GM18517 (cell line): ENCODE data around the gene POP5.

Source experiments
- ATAC-seq: cut with Tn5 transposase; IDR thresholded peaks from one replicate; pipeline ENCODE4 v1.9.1; 2021; ENCODE audit warnings: mild to moderate bottlenecking, moderate library complexity; ENCODE audit not compliant: unreplicated experiment

POP5 gene

GRCh38 chr12:120590741-120591407 is 9.7 kb upstream of the POP5 start:
- ATAC-seq = no peak

GRCh38 chr12:120588948-120589930 is 8.0 kb upstream of the POP5 start:
- no peak for ATAC-seq

GRCh38 chr12:120588371-120588770 is 7.2 kb upstream of the POP5 start:
- ATAC-seq = no peak

DNA sequence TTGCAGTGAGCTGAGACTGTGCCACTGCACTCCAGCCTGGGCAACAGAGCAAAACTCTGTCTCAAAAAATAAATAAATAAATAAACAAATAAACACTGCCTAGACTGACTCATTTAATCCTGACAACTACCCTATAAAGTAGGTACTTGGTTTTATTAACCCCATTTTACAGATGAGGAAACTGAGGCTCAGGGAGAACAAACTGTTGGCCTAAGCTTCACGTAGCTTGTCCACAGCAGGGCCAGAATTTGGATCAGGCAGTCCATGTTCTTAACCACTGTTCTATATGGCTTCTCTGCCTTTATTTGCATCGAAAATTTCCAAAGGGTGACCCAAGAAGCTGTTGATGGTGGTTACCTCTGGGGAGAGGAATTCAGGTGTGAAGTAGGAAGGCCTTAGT is 5.7 kb upstream of the POP5 start:
- no peak for ATAC-seq

DNA sequence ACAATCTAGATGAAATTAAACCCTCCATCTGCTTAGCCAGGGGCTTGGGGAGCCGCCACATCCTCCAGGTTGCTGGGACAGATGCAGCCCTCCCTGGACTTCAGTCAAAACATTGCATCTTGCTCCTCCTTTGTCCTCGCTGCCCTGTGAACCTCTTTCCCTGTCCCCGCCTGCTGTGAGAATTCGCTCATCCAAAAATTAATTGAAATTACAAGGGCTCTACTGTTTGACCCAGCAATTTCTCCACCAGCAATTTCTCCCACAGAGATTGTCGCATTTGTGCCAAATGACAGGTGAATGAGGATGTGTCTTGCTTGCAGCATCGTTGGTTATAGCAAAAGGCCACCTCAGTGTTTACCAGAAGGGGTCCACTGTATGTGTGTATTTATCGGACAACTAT is 5.0 kb upstream of the POP5 start:
- no peak for ATAC-seq

DNA sequence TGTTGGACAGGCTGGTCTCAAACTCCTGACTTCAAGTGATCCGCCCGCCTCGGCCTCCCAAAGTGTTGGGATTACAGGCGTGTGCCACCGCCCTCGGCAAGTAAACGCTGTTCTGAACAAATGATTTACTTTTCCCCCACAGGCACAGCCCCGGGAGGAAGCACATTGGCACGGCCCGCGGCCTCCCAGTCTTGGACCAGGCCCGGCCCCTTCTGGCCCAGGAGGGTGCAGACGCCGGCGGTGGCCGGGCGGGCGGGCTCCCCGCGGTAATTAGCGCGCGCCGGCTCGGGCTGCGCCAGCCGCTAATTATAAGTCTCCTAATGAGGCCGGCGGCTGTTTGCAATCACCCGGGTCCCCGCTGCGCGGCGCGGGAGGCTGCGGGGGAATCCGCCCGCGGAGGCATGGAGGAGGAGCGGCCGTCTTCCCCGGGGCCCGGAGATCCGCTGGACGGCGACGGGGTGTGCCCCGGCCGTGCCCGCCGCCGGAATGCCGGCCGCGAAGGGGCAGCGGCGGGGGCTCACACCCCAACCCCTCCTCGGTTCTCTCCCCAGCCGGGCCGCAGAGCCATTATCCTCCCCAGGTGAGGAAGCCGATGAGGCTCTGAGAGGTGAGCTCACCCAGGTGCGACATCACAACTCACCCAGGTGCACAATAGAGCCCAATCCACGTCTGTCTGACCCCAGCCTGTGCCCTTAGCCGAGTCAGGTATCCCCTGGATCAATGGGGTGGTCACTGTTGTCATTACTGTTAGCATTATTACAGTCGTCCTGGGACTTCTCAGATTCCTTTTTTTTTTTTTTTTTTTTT is 3.3 kb upstream of the POP5 start:
- ATAC-seq = no peak

- no peak for ATAC-seq
Observed at GRCh38 chr12:120583478-120584030, 2.4 kb upstream of the POP5 start.

DNA sequence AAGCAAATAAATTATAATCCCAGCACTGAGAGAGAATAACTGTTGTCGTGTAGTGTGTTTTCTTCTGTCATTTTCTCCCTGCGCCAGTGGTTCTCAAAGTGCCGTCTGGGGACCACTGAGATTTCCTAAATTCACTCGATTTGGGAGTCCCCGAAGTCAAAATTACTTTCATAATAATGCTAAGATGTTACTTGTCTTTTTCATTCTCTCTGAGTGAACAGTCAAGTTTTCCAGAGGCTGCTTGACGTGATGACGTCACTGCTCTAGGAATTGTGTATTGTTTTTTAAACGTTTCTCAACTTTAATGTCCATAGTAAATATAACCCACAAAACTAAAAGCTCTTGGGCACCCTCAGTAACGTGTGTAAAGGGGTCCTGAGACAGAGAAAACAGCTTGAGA is 796 bp upstream of the POP5 start:
- no peak for ATAC-seq

GRCh38 chr12:120579179-120579578 is 2.0 kb downstream of the POP5 start:
- no peak for ATAC-seq

- ATAC-seq = no peak
Observed at GRCh38 chr12:120574106-120574505, 7.1 kb downstream of the POP5 start.

DNA sequence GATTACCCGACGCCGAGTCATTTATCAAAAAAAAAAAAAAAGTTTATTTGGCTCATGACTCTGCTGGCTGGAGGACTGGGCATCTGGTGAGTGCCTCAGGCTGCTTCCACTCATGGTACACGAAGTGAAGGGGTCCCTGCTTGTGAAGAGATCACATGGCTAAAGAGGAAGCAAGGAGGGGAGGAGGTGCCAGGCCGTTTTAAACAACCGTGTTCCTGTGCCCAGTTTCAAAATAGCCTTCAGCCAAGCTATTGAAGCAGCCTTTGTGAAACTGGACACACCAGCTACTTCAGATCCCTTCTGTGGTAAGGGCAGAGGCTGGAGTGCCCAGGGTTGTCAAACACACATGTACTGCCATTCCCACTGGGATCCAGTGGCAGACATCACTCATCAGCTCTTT is 7.6 kb downstream of the POP5 start:
- ATAC-seq = no peak

GRCh38 chr12:120571299-120571698 is 9.9 kb downstream of the POP5 start:
- no peak for ATAC-seq

DNA sequence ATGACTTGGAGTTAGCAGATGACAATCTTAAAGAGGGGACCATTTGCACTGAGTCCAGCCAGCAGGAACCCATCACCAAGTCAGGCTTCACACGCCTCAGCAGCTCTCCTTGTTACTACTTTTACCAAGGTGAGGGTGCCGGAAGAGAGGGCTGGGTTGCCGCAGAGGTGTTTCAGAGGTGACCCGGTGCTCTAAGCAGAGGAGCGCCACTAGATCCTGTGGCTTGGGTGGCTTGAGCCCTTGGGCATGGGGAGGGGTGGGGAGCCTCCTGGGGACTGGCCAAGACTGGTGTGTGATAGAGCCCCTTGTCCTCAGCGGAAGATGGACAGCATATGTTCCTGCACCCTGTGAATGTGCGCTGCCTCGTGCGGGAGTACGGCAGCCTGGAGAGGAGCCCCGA is 17.7 kb downstream of the POP5 start:
- ATAC-seq = no peak

DNA sequence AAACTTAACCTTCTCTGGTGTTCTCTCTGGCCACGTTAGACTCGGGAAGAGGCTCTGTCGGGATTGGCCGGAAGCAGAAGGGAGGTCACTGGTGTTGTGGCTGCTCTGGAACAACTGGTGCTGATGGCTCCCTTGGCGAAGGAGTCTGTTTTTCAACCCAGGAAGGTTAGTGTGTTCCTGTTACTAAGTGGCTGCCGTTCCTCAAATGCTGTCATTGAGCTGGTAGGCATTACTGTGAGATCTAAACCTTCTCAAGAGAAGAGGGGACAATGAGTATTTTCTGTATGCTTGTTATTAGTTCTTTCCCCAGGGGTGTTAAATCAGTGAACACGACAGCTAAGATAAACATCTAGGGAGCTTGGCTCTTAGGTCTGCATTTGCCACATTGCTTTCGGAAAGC is 18.3 kb downstream of the POP5 start:
- no peak for ATAC-seq

DNA sequence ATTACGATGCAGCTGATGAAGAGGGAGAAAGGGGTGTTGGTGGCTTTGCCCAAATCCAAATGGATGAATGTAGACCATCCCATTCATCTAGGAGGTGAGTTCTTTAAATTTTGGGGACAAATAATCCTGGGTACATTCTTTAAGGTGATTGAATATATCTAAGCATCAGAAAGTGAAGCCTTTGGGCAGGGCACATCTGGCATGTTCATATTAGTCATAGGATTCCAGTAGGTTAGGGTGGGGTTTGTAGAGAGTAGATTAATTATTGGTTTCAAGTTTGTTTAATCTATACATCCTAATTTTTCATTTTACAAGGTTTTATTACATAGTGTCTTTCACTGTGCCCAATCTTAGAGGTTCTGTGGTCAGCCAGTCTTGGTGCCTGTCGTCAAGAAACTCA is 23.6 kb downstream of the POP5 start:
- no peak for ATAC-seq

- no peak for ATAC-seq
Observed at GRCh38 chr12:120554678-120555077, 26.5 kb downstream of the POP5 start.

- no peak for ATAC-seq
Observed at GRCh38 chr12:120546050-120546386, 35.2 kb downstream of the POP5 start.

DNA sequence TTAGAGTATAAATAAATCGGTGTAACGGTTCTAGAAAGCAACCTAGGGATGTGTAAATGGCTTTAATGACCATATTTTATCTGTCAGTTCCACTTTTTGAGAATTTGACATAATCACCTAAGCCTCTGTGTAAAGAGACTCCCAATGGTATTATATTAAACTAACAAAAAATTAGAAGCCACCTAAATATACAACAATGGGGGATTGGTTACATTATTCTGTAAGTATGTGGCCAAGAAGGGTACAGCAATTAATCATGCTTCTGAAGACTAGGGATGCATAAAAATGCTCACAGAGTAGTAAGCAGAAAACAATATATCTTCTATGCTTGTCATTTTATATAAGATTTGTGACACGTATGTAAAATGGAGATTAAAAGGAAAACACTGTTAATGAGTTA is 36.5 kb downstream of the POP5 start:
- ATAC-seq = no peak

DNA sequence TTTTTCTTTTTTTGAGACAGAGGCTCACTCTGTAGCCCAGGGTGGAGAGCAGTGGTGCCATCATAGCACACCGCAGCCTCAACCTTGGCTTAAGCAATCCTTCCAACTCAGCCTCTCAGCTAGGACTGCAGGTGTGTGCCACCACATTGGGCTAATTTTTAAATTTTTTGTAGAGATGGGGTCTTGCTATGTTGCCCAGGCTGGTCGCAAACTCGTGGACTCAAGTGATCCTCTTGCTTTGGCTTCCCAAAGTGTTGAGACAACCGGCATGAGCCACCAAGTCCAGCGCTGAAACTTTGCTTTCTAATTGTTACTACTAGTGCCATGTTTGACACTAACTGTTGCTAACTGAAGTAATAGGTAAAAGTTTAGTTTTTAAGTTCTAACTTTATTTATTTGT is 39.0 kb downstream of the POP5 start:
- ATAC-seq = no peak

GRCh38 chr12:120540445-120540844 is 40.8 kb downstream of the POP5 start:
- ATAC-seq = no peak

GRCh38 chr12:120539303-120539702 is 41.9 kb downstream of the POP5 start:
- ATAC-seq = no peak
